VCaP (cell line): ENCODE data around the gene CHGA.
A peak's percentile ranks its signal among the peaks of the same experiment; 100 is the strongest.

Experiments
- H3K27ac ChIP-seq: fragments of 450-650 bp; 2 replicates; pipeline ENCODE4 v1.5.1; 2017
- TF ChIP-seq, protein P1 (sequence below): fragments of 450-650 bp; conservative IDR thresholded peaks from 2 replicates; pipeline ENCODE4 v1.5.1; 2017; ENCODE audit warnings: mild to moderate bottlenecking, moderate library complexity

The CHGA gene

GRCh38 chr14:92973261-92973797 is 50.4 kb downstream of the CHGA start:
- TF ChIP-seq, protein P1, sequence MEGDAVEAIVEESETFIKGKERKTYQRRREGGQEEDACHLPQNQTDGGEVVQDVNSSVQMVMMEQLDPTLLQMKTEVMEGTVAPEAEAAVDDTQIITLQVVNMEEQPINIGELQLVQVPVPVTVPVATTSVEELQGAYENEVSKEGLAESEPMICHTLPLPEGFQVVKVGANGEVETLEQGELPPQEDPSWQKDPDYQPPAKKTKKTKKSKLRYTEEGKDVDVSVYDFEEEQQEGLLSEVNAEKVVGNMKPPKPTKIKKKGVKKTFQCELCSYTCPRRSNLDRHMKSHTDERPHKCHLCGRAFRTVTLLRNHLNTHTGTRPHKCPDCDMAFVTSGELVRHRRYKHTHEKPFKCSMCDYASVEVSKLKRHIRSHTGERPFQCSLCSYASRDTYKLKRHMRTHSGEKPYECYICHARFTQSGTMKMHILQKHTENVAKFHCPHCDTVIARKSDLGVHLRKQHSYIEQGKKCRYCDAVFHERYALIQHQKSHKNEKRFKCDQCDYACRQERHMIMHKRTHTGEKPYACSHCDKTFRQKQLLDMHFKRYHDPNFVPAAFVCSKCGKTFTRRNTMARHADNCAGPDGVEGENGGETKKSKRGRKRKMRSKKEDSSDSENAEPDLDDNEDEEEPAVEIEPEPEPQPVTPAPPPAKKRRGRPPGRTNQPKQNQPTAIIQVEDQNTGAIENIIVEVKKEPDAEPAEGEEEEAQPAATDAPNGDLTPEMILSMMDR, result peak; percentile 76
- peak overlapping the region; percentile 77 for H3K27ac ChIP-seq

GRCh38 chr14:92973798-92974372 is 50.9 kb downstream of the CHGA start:
- TF ChIP-seq, protein P1, result no peak
- H3K27ac ChIP-seq, result peak overlapping the region; percentile 77

- TF ChIP-seq, protein P1, result no peak
- peak overlapping the region; percentile 77 for H3K27ac ChIP-seq
These were observed 51.8 kb downstream of the CHGA start for GRCh38 chr14:92974541-92975345.

- TF ChIP-seq, protein P1, result no peak
- H3K27ac ChIP-seq, result no peak overlapping the region
These were observed 53.3 kb downstream of the CHGA start for GRCh38 chr14:92976268-92976667.

GRCh38 chr14:92978229-92979021 is 55.5 kb downstream of the CHGA start:
- TF ChIP-seq, protein P1, result no peak
- no peak overlapping the region for H3K27ac ChIP-seq

GRCh38 chr14:92980866-92981265 is 57.9 kb downstream of the CHGA start:
- no peak overlapping the region for H3K27ac ChIP-seq
- TF ChIP-seq, protein P1, result no peak

- TF ChIP-seq, protein P1, result no peak
These were observed 58.8 kb downstream of the CHGA start for GRCh38 chr14:92981726-92982125.

More at GRCh38 chr14:92981726-92982125, 58.8 kb downstream of the CHGA start:
- no peak overlapping the region for H3K27ac ChIP-seq
